Putamen (tissue), 1 donor: ENCODE results near the gene CLCN7.

Source experiments
- DNase-seq: peaks from one replicate; pipeline ENCODE4 v3.0.0-alpha.2; 2016; ENCODE audit warnings: low spot score

Gene CLCN7

GRCh38 chr16:1401758-1402154, 73.1 kb downstream of the CLCN7 start:
- DNase-seq: no peak

- no peak for DNase-seq
Observed at GRCh38 chr16:1401061-1401757, 73.6 kb downstream of the CLCN7 start.

GRCh38 chr16:1398826-1399581, 75.8 kb downstream of the CLCN7 start:
- DNase-seq: no peak

- no peak for DNase-seq
Observed at GRCh38 chr16:1398351-1398750, 76.5 kb downstream of the CLCN7 start.

- no peak for DNase-seq
Observed at GRCh38 chr16:1397779-1398178, 77.0 kb downstream of the CLCN7 start.

GRCh38 chr16:1395444-1396031, 79.3 kb downstream of the CLCN7 start:
- no peak for DNase-seq
